GM19452 (cell line): Measurements from ENCODE around the gene YIPF7.

Experiments used
- ATAC-seq: cut with Tn5 transposase; IDR thresholded peaks from one replicate; pipeline ENCODE4 v1.9.1; 2021; ENCODE audit not compliant: unreplicated experiment

YIPF7 gene

GRCh38 chr4:44651425-44651824 lies at the start of gene YIPF7:
TSS of gene YIPF7 (minus strand) at chr4:44651625. CDS start at chr4:44650100, 1,525 bp downstream.
- no peak for ATAC-seq

GRCh38 chr4:44701037-44701436 lies 49.6 kb upstream of the YIPF7 start:
- ATAC-seq, result no peak

GRCh38 chr4:44700427-44700826 lies 49.0 kb upstream of the YIPF7 start:
- ATAC-seq, result no peak

GRCh38 chr4:44684648-44685047 lies 33.2 kb upstream of the YIPF7 start:
- no peak for ATAC-seq

GRCh38 chr4:44679060-44679459 lies 27.6 kb upstream of the YIPF7 start:
- ATAC-seq, result peak; percentile 3

GRCh38 chr4:44678094-44679041 lies 26.9 kb upstream of the YIPF7 start, which contains the start of gene GUF1:
TSS of gene GUF1 (plus strand) at chr4:44678420. CDS start at chr4:44678623, 203 bp downstream.
- ATAC-seq, result peak; percentile 97

- ATAC-seq, result no peak
Observed at GRCh38 chr4:44675366-44675765, 23.9 kb upstream of the YIPF7 start.

GRCh38 chr4:44674471-44674870 lies 23.0 kb upstream of the YIPF7 start:
- ATAC-seq, result no peak

- no peak for ATAC-seq
Observed at GRCh38 chr4:44671636-44672035, 20.2 kb upstream of the YIPF7 start.

GRCh38 chr4:44670506-44671199 lies 19.2 kb upstream of the YIPF7 start:
- no peak for ATAC-seq

GRCh38 chr4:44668526-44668925 lies 17.1 kb upstream of the YIPF7 start:
- ATAC-seq, result no peak

GRCh38 chr4:44663539-44664263 lies 12.3 kb upstream of the YIPF7 start:
- no peak for ATAC-seq

- ATAC-seq, result no peak
Observed at GRCh38 chr4:44662623-44663005, 11.2 kb upstream of the YIPF7 start.

- no peak for ATAC-seq
Observed at GRCh38 chr4:44661940-44662622, 10.7 kb upstream of the YIPF7 start.

GRCh38 chr4:44660396-44660795 lies 9.0 kb upstream of the YIPF7 start:
- ATAC-seq, result no peak

GRCh38 chr4:44652002-44652401 lies 577 bp upstream of the YIPF7 start:
- ATAC-seq, result no peak

- ATAC-seq, result no peak
Observed at GRCh38 chr4:44646151-44646550, 5.3 kb downstream of the YIPF7 start.

- ATAC-seq, result no peak
Observed at GRCh38 chr4:44638091-44638490, 13.3 kb downstream of the YIPF7 start.

GRCh38 chr4:44632733-44633132 lies 18.7 kb downstream of the YIPF7 start:
- no peak for ATAC-seq

- ATAC-seq, result no peak
Observed at GRCh38 chr4:44632089-44632488, 19.3 kb downstream of the YIPF7 start.
